WTC11 (cell line): Measurements from ENCODE around the gene ADPRS. TPM values are rescaled to one million over a fixed set of nuclear protein-coding genes. Genes with fewer than 3 reads are reported as not detected.

Source experiments
- ATAC-seq: fragments of 200-7000 bp; cut with Tn5 transposase; 2 replicates; pipeline ENCODE4 v1.10.0; 2021; ENCODE audit warnings: mild to moderate bottlenecking, moderate library complexity
- CTCF ChIA-PET: fragments of 300-600 bp; sonication (Branson Sonifier 250); formaldehyde crosslinking; loops from one replicate; lab custom pipeline; 2021; ENCODE audit warnings: antibody characterized with exemption; lab: Charles Lee
- POLR2A ChIA-PET: fragments of 350-600 bp; sonication (Branson Sonifier 250); formaldehyde crosslinking; loops from one replicate; lab custom pipeline; 2021; ENCODE audit warnings: antibody characterized with exemption; lab: Charles Lee
- DNase-seq: peaks from one replicate; pipeline ENCODE4 v3.0.0; 2021; ENCODE audit warnings: low spot score
- H3K27ac Mint-ChIP-seq: 2 replicates; pipeline ENCODE4 v1.8.0; 2021; ENCODE audit warnings: mixed read lengths
- H3K27me3 Mint-ChIP-seq: 2 replicates; pipeline ENCODE4 v1.8.0; 2021; ENCODE audit warnings: low read depth, mild to moderate bottlenecking, moderate library complexity, mixed read lengths
- H3K36me3 Mint-ChIP-seq: 2 replicates; pipeline ENCODE4 v1.8.0; 2021; ENCODE audit warnings: mixed read lengths
- H3K4me1 Mint-ChIP-seq: 2 replicates; pipeline ENCODE4 v1.8.0; 2022; ENCODE audit warnings: mixed read lengths
- H3K4me3 Mint-ChIP-seq: 2 replicates; pipeline ENCODE4 v1.8.0; 2021; ENCODE audit warnings: mild to moderate bottlenecking, moderate library complexity, mixed read lengths
- H3K9me3 Mint-ChIP-seq: 2 replicates; pipeline ENCODE4 v1.8.0; 2021; ENCODE audit warnings: mixed read lengths
- CREB1 ChIP-seq: sonication (generic); formaldehyde crosslinking; IDR thresholded peaks from 2 replicates; pipeline ENCODE4 v1.8.0; 2023; ENCODE audit warnings: mild to moderate bottlenecking, missing genetic modification reagents
- CTCF ChIP-seq: fragments of 200-600 bp; IDR thresholded peaks from 2 replicates; pipeline ENCODE4 v1.8.0; 2022; ENCODE audit warnings: antibody characterized with exemption
- ELF4 ChIP-seq: sonication (generic); formaldehyde crosslinking; IDR thresholded peaks from 2 replicates; pipeline ENCODE4 v1.8.1; 2022; ENCODE audit warnings: low read depth, mild to moderate bottlenecking, moderate library complexity, missing genetic modification reagents
- EMX1 ChIP-seq: fragments of 250-450 bp; sonication (Bioruptor Pico); IDR thresholded peaks from 2 replicates; pipeline ENCODE4 v1.8.0; 2021; ENCODE audit warnings: mild to moderate bottlenecking
- ERG ChIP-seq: fragments of 250-450 bp; sonication (Bioruptor Pico); IDR thresholded peaks from 2 replicates; pipeline ENCODE4 v1.8.0; 2021; ENCODE audit warnings: mild to moderate bottlenecking
- ETV6 ChIP-seq: sonication (generic); formaldehyde crosslinking; IDR thresholded peaks from 2 replicates; pipeline ENCODE4 v1.8.1; 2022; ENCODE audit warnings: mild to moderate bottlenecking, missing genetic modification reagents
- FOXP1 ChIP-seq: sonication (generic); formaldehyde crosslinking; IDR thresholded peaks from 2 replicates; pipeline ENCODE4 v1.8.0; 2022; ENCODE audit warnings: missing genetic modification reagents, mild to moderate bottlenecking, moderate library complexity, borderline replicate concordance
- IRF1 ChIP-seq: sonication (generic); formaldehyde crosslinking; IDR thresholded peaks from 2 replicates; pipeline ENCODE4 v1.8.0; 2023; ENCODE audit warnings: missing genetic modification reagents
- IRF2 ChIP-seq: sonication (generic); formaldehyde crosslinking; IDR thresholded peaks from 2 replicates; pipeline ENCODE4 v1.8.0; 2022; ENCODE audit warnings: low read depth, missing genetic modification reagents, borderline replicate concordance
- JAZF1 ChIP-seq: fragments of 250-450 bp; sonication (Bioruptor Pico); IDR thresholded peaks from 2 replicates; pipeline ENCODE4 v1.9.0; 2021; ENCODE audit warnings: moderate library complexity, mild to moderate bottlenecking, inconsistent platforms
- KAT7 ChIP-seq: sonication (generic); formaldehyde crosslinking; IDR thresholded peaks from 2 replicates; pipeline ENCODE4 v1.8.1; 2023; ENCODE audit warnings: missing genetic modification reagents, mild to moderate bottlenecking, borderline replicate concordance
- NR1H2 ChIP-seq: sonication (generic); formaldehyde crosslinking; IDR thresholded peaks from 2 replicates; pipeline ENCODE4 v1.9.0; 2021; ENCODE audit warnings: mild to moderate bottlenecking, moderate library complexity, missing genetic modification reagents
- PRDM15 ChIP-seq: sonication (generic); formaldehyde crosslinking; IDR thresholded peaks from 2 replicates; pipeline ENCODE4 v1.8.0; 2022; ENCODE audit warnings: missing genetic modification reagents
- PREB ChIP-seq: sonication (generic); formaldehyde crosslinking; IDR thresholded peaks from 2 replicates; pipeline ENCODE4 v1.8.1; 2022; ENCODE audit warnings: mild to moderate bottlenecking, missing genetic modification reagents, moderate library complexity, borderline replicate concordance
- RELA ChIP-seq: sonication (generic); formaldehyde crosslinking; IDR thresholded peaks from 2 replicates; pipeline ENCODE4 v1.8.1; 2022; ENCODE audit warnings: missing genetic modification reagents, mild to moderate bottlenecking, borderline replicate concordance
- RORB ChIP-seq: fragments of 250-450 bp; sonication (Bioruptor Pico); IDR thresholded peaks from 2 replicates; pipeline ENCODE4 v1.9.0; 2021; ENCODE audit warnings: mild to moderate bottlenecking
- SMAD4 ChIP-seq: sonication (generic); formaldehyde crosslinking; IDR thresholded peaks from 2 replicates; pipeline ENCODE4 v1.8.0; 2022; ENCODE audit warnings: mild to moderate bottlenecking, missing genetic modification reagents
- SP1 ChIP-seq: sonication (generic); formaldehyde crosslinking; conservative IDR thresholded peaks from 2 replicates; pipeline ENCODE4 v1.8.1; 2022; ENCODE audit warnings: missing genetic modification reagents
- TEAD4 ChIP-seq: sonication (generic); formaldehyde crosslinking; IDR thresholded peaks from 2 replicates; pipeline ENCODE4 v1.8.0; 2022; ENCODE audit warnings: mild to moderate bottlenecking, missing genetic modification reagents
- USF1 ChIP-seq: sonication (generic); formaldehyde crosslinking; IDR thresholded peaks from 2 replicates; pipeline ENCODE4 v1.8.0; 2022; ENCODE audit warnings: mild to moderate bottlenecking, missing genetic modification reagents
- ZNF219 ChIP-seq: sonication (generic); formaldehyde crosslinking; IDR thresholded peaks from 2 replicates; pipeline ENCODE4 v1.8.0; 2023; ENCODE audit warnings: missing genetic modification reagents, mild to moderate bottlenecking, borderline replicate concordance
- ZNF416 ChIP-seq: fragments of 250-450 bp; sonication (Bioruptor Pico); IDR thresholded peaks from 2 replicates; pipeline ENCODE4 v1.9.0; 2021; ENCODE audit warnings: mild to moderate bottlenecking, inconsistent platforms
- ZSCAN18 ChIP-seq: fragments of 250-450 bp; sonication (Bioruptor Pico); IDR thresholded peaks from 2 replicates; pipeline ENCODE4 v2.1.2; 2022; ENCODE audit warnings: mild to moderate bottlenecking, moderate library complexity
- total RNA-seq: library from RNA; stranded (reverse); gene quantifications from 3 replicates; pipeline ENCODE4 v1.2.3, GENCODE V29; 2021

Gene ADPRS
- total RNA-seq, 1 experiment from 2014 or later, result 32.7 TPM

GRCh38 chr1:36092166-36092797 is 3.6 kb downstream of the ADPRS start (continued):
- TF ChIP-seq PREB, result no peak

GRCh38 chr1:36092798-36093185 is 4.1 kb downstream of the ADPRS start:
- no peak overlapping the region for H3K4me3 Mint-ChIP-seq
- ChIA-PET POLR2A (no interaction called here), CTCF (no interaction called here)
- H3K36me3 Mint-ChIP-seq, result peaks cover 26% of the 10 kb centered on the region
- TF ChIP-seq CREB1 (CRISPR knock-in tag) (no peak), KAT7 (CRISPR knock-in tag) (no peak), TEAD4 (CRISPR knock-in tag) (no peak), ZNF219 (CRISPR knock-in tag) (no peak), PRDM15 (CRISPR knock-in tag) (no peak), USF1 (CRISPR knock-in tag) (no peak), RELA (no peak), NR1H2 (no peak), CTCF (no peak), SMAD4 (no peak), ZSCAN18 (CRISPR knock-in tag) (no peak), IRF1 (no peak)
- DNase-seq, result no peak
- no peak overlapping the region for H3K27ac Mint-ChIP-seq
- peaks cover 24% of the 10 kb centered on the region for H3K4me1 Mint-ChIP-seq
- no peaks in the 10 kb centered on the region for H3K27me3 Mint-ChIP-seq
- ATAC-seq, result no peak
- H3K9me3 Mint-ChIP-seq, result no peaks in the 10 kb centered on the region

GRCh38 chr1:36093226-36093625 is 4.5 kb downstream of the ADPRS start:
- DNase-seq (peak; percentile 3), ATAC-seq (no peak)
- no peaks in the 10 kb centered on the region for H3K9me3 Mint-ChIP-seq
- no peak overlapping the region for H3K27ac Mint-ChIP-seq
- H3K27me3 Mint-ChIP-seq, result no peaks in the 10 kb centered on the region
- peaks cover 26% of the 10 kb centered on the region for H3K36me3 Mint-ChIP-seq
- ChIA-PET POLR2A (no interaction called here), CTCF (no interaction called here)
- peaks cover 24% of the 10 kb centered on the region for H3K4me1 Mint-ChIP-seq
- no peak overlapping the region for H3K4me3 Mint-ChIP-seq
- TF ChIP-seq IRF2 (CRISPR knock-in tag) (no peak), FOXP1 (no peak), ETV6 (no peak), EMX1 (CRISPR knock-in tag) (no peak), ELF4 (CRISPR knock-in tag) (no peak), ZNF416 (CRISPR knock-in tag) (no peak), SP1 (CRISPR knock-in tag) (no peak), ERG (no peak), IRF1 (no peak), JAZF1 (CRISPR knock-in tag) (no peak), RORB (CRISPR knock-in tag) (no peak), ZNF219 (CRISPR knock-in tag) (no peak), RELA (no peak)
